KMS-11 (cell line): ENCODE measurements around the gene PIKFYVE.

ENCODE experiments used
- H2AFZ ChIP-seq: fragments of 200-600 bp; sonication (generic); 2 replicates; pipeline ENCODE4 v1.6.1; 2016; ENCODE audit warnings: antibody characterized with exemption, mixed run types, low read depth
- H3K27ac ChIP-seq: fragments of 200-600 bp; sonication (generic); 2 replicates; pipeline ENCODE4 v1.6.1; 2016; ENCODE audit warnings: mild to moderate bottlenecking, mixed run types
- H3K27me3 ChIP-seq: fragments of 200-600 bp; sonication (generic); 2 replicates; pipeline ENCODE4 v1.6.1; 2017; ENCODE audit warnings: mild to moderate bottlenecking, low read depth, mixed run types, moderate library complexity; ENCODE audit not compliant: insufficient read depth
- H3K36me3 ChIP-seq: fragments of 200-600 bp; sonication (generic); 2 replicates; pipeline ENCODE4 v1.6.1; 2017; ENCODE audit warnings: mild to moderate bottlenecking, mixed run types; ENCODE audit not compliant: insufficient read depth
- H3K4me1 ChIP-seq: fragments of 200-600 bp; sonication (generic); 2 replicates; pipeline ENCODE4 v1.6.1; 2016; ENCODE audit warnings: mild to moderate bottlenecking, low read depth, mixed run types; ENCODE audit not compliant: poor library complexity, severe bottlenecking
- H3K4me2 ChIP-seq: fragments of 200-600 bp; sonication (generic); 2 replicates; pipeline ENCODE4 v1.7.0; 2016; ENCODE audit warnings: mild to moderate bottlenecking, mixed run types
- H3K4me3 ChIP-seq: fragments of 200-600 bp; sonication (generic); IDR thresholded peaks from 2 replicates; pipeline ENCODE4 v1.6.1; 2017; ENCODE audit warnings: low read depth, low read length, mixed read lengths; ENCODE audit not compliant: insufficient read depth
- H3K79me2 ChIP-seq: fragments of 200-600 bp; sonication (generic); 2 replicates; pipeline ENCODE4 v1.6.1; 2016; ENCODE audit warnings: low read depth, mixed run types; ENCODE audit not compliant: insufficient read depth
- H3K9ac ChIP-seq: fragments of 200-600 bp; sonication (generic); 2 replicates; pipeline ENCODE4 v1.6.1; 2016; ENCODE audit warnings: mild to moderate bottlenecking, mixed run types
- H4K20me1 ChIP-seq: fragments of 200-600 bp; sonication (generic); 2 replicates; pipeline ENCODE4 v1.6.1; 2016; ENCODE audit warnings: mild to moderate bottlenecking, mixed run types; ENCODE audit not compliant: insufficient read depth
- TF ChIP-seq, protein P1 (sequence below): fragments of 200-600 bp; sonication (generic); conservative IDR thresholded peaks from 2 replicates; pipeline ENCODE4 v1.6.1; 2017; ENCODE audit warnings: low read depth, mild to moderate bottlenecking, antibody characterized with exemption, low read length, moderate library complexity, mixed read lengths

The PIKFYVE gene

DNA sequence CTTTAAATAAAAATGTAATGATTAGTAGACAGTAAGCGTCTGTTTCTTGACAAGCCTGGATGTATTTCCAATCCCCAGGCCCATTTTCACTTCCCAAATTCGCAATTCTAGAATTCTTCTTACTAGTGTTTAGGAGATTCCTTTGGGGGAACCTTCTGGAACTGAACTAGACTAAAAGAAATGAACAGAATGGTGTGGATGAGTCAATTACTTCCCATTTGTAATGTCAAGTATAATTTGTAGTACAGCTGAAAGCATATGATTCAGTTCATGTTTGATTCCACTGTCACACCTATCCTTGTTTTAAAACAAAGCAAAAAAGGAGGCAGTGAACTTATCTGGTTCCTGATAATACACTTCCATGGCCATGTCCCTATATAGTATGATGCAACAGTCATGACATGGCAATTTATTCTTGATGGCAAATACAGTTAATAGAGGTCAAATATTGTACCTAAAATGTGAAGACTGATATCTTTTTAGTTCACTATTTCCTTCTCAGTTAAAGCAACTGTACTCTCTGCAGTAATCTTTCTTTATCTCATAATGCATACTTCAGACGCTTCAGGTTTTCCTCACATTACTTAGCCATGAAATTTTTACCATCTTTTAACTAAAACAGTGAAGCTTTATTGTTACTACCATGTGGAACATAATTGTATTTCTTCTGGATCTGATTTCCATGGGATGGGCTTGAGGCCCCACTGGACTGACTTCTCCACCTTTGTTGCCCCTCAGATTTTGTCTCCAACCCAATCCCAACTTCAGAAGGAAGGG, 13.2 kb upstream of the PIKFYVE start:
- Histone ChIP-seq H3K27me3 (no peaks in the 10 kb centered on the region), H3K4me1 (peaks cover 39% of the 10 kb centered on the region), H3K4me3 (no peak overlapping the region), H3K9ac (no peak overlapping the region), H4K20me1 (no peaks in the 10 kb centered on the region), H2AFZ (no peak overlapping the region), H3K4me2 (peak overlapping the region; percentile 56), H3K79me2 (no peaks in the 10 kb centered on the region), H3K27ac (no peak overlapping the region), H3K36me3 (no peaks in the 10 kb centered on the region)
- TF ChIP-seq, protein P1, sequence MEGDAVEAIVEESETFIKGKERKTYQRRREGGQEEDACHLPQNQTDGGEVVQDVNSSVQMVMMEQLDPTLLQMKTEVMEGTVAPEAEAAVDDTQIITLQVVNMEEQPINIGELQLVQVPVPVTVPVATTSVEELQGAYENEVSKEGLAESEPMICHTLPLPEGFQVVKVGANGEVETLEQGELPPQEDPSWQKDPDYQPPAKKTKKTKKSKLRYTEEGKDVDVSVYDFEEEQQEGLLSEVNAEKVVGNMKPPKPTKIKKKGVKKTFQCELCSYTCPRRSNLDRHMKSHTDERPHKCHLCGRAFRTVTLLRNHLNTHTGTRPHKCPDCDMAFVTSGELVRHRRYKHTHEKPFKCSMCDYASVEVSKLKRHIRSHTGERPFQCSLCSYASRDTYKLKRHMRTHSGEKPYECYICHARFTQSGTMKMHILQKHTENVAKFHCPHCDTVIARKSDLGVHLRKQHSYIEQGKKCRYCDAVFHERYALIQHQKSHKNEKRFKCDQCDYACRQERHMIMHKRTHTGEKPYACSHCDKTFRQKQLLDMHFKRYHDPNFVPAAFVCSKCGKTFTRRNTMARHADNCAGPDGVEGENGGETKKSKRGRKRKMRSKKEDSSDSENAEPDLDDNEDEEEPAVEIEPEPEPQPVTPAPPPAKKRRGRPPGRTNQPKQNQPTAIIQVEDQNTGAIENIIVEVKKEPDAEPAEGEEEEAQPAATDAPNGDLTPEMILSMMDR = no peak

DNA sequence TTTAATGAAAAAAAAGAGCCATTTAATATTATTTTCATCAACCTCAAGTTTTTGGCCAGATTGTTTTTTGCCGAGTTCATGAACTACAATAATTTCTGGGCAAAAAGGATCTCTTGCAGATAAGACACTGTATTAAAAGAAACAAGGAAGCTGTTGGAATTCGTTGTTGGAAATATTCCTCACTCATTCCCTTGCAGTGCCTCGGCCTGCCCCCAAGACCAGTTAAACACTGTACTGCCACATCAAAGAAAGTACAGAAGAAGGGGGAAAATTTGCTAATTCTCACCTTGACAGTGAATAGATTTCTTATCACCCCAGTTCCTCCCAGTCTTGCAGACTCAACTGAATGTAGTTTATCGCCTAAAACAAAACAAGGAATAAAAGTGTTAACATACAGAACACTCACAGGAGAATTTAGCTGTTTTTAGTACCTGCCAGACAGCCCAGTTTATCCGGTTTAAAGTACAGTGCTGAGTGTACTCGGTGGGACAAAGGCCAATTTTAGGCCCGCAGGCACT, 12.4 kb upstream of the PIKFYVE start:
- H2AFZ ChIP-seq = peak overlapping the region; percentile 93; the same call in 1 of the 2 replicates
- H3K27ac ChIP-seq = no peak overlapping the region
- no peaks in the 10 kb centered on the region for H3K36me3 ChIP-seq

DNA sequence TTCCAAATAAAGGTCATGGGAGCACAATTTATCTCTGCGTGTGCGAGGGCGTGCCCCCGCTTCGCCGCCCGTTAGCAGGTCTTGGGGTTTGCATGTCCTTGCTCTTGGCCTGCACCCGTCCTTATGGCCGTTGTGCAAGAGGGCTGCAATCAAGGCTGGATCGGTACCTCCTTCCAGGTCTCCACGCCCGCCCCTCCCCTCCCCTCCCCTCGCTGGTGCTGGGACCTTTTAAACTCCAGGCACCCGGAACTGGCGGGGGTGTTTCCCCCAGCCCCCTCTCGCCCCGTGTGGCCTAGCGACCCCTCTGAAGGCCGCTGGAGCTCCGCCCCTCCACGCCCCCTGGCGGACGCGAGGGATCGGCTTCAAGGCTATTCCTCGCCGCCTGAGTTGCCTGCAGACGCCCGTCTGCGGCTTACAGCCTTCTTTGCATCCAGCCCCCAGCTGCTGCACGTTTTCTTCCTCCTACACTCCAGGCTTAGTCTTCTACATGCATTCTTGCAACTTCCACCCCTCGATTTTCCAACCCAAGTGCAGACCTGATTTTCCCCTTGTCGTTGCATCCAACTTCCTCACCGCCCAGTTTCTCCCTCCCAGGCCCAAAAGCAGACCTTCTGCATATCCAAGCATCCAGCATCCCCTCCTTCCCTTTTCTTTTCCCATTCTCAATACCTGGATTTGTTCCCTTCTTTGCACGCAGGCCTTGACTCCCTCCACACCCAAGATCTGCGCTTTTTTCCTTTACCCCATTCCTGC, 11.8 kb upstream of the PIKFYVE start:
- Histone ChIP-seq H3K79me2 (no peaks in the 10 kb centered on the region), H3K4me1 (peaks cover 29% of the 10 kb centered on the region)

More for the DNA sequence above, 12.4 kb upstream of the PIKFYVE start:
- no peaks in the 10 kb centered on the region for H4K20me1 ChIP-seq
- peaks cover 31% of the 10 kb centered on the region for H3K4me1 ChIP-seq
- TF ChIP-seq, protein P1 = no peak
- H3K79me2 ChIP-seq = no peaks in the 10 kb centered on the region
- peak overlapping the region; percentile 56 for H3K4me2 ChIP-seq
- no peak overlapping the region for H3K4me3 ChIP-seq
- H3K9ac ChIP-seq = peak overlapping the region; percentile 13; the same call in 1 of the 2 replicates
- H3K27me3 ChIP-seq = no peaks in the 10 kb centered on the region

More for the DNA sequence above, 11.8 kb upstream of the PIKFYVE start:
- H3K27ac ChIP-seq = no peak overlapping the region
- no peaks in the 10 kb centered on the region for H3K27me3 ChIP-seq
- peak overlapping the region; percentile 56 for H3K4me2 ChIP-seq
- TF ChIP-seq, protein P1 = peak; percentile 80
- no peaks in the 10 kb centered on the region for H3K36me3 ChIP-seq
- peak overlapping the region; percentile 92 for H3K4me3 ChIP-seq
- peak overlapping the region; percentile 93 for H2AFZ ChIP-seq
- H4K20me1 ChIP-seq = no peaks in the 10 kb centered on the region
- H3K9ac ChIP-seq = peak overlapping the region; percentile 13; the same call in 1 of the 2 replicates
